CD4-positive, alpha-beta T cell treated with Interleukin-17A for 1 hour (primary cell): ENCODE results near the gene PIK3R6.

Experiments
- DNase-seq: peaks from one replicate; pipeline ENCODE4 v3.0.0-alpha.2; 2020

The PIK3R6 gene

GRCh38 chr17:8846768-8847211 lies 20.7 kb downstream of the PIK3R6 start:
- DNase-seq = peak; percentile 14

DNA sequence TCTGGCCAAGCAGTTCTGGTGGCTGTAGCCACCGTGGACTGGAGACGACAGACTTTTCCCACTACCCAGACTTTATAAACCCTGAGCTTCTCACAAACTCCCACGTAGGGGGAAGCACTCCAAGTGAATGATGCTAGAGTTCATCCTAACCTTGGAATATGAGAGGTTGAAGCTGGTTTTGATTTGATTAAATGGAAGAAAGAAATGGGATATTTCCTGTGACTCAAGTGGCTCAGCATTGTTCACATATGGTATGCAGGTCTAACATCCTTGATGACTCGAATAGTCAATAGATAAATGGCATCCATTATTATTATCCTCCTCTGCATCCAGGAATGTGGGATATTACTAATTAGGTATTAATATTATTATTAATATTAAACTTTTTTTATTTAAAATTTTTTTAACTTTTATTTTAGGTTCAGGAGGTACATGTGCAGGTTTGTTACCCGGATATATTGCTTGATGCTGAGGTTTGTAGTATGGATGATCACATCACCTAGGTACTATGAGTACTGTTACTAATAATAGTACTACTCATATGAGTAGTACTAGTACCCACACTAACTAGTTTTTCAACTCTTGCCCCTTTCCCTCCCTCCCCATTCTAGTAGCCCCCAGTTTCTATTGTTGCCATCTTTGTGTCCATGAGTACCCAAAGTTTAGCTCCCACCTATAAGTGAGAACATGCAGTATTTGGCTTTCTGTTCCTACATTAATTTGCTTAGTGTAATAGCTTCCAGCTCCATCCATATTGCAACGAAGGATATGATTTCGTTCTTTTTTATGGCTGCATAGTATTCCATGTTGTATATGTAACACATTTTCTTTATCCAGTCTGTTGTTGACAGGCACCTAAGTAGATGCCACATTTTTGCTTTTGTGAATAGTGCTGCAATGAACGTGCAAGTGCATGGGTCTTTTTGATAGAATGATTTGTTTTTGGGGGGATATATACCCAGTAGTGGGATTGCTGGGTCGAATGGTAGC lies 22.9 kb downstream of the PIK3R6 start:
- no peak for DNase-seq

- DNase-seq = no peak
Observed at GRCh38 chr17:8843344-8843743, 24.1 kb downstream of the PIK3R6 start.

DNA sequence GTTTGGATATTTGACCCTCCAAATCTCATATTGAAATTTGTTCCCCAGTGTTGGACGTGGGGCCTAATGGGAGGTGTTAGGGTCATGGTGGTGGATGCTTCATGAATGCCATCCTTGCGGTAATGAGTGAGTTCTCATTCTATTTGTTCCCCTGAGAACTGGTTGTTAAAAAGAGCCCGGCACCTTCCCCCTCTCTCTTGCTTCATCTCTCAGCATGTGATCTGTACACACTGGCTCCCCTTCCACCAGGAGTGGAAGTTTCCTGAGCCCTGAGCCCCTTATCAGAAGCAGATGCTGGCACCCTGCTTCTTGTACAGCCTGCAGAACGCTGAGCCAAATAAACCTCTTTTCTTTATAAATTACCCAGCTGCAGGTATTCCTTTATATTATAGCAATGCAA lies 25.6 kb downstream of the PIK3R6 start:
- DNase-seq = no peak

DNA sequence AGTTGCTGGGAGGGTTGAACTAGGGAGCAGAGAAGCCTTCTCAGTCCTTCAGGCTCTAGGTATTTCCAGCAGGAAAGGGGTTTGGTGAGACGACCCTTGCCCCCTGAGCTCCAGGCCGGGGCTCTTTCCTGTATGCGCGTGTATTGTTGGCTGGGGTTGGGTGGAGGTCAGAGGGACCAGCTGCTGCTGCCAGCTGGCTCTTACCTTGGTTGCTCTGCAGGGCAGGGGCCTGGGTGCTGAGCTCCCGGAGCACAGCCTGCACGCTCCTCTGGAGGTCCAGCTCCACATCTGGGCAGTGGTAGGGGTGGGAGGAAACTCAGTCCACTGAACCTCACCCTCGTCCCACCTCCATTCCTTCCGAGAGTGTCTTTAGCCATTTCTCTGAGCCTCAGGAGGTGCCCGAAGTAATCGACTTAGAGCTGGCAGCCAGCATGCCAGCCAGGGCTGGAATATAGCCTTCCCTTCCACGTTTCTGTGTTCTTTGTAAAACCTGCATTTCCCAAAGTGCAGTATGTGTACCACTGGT lies 28.0 kb downstream of the PIK3R6 start:
- DNase-seq = no peak

GRCh38 chr17:8838551-8839095 lies 28.9 kb downstream of the PIK3R6 start:
- DNase-seq = no peak

DNA sequence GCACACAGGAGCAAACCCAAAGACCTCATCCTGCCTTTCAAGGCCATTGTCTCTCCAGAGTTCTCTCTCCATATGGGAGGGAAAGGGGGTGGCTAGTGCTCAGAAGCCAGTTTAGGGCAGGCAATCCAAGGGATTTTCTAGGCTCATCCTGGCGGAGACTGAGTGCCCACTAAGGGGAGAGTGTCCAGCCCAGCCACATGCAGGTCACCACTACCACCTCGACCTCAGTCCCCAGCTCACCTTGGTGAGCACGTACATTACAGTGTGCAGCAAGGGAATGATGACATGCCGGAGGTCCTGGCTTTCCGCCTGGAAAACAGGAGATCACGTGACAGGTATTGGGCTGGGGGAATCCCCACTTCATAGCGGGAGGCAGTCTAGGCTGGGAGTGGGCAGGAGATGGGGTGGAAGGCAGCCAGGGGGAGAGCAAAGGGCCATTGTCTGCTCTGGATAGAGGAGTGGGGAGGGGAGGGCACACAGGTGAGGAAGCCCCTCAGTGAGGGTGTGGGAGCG lies 29.9 kb downstream of the PIK3R6 start:
- DNase-seq = no peak

DNA sequence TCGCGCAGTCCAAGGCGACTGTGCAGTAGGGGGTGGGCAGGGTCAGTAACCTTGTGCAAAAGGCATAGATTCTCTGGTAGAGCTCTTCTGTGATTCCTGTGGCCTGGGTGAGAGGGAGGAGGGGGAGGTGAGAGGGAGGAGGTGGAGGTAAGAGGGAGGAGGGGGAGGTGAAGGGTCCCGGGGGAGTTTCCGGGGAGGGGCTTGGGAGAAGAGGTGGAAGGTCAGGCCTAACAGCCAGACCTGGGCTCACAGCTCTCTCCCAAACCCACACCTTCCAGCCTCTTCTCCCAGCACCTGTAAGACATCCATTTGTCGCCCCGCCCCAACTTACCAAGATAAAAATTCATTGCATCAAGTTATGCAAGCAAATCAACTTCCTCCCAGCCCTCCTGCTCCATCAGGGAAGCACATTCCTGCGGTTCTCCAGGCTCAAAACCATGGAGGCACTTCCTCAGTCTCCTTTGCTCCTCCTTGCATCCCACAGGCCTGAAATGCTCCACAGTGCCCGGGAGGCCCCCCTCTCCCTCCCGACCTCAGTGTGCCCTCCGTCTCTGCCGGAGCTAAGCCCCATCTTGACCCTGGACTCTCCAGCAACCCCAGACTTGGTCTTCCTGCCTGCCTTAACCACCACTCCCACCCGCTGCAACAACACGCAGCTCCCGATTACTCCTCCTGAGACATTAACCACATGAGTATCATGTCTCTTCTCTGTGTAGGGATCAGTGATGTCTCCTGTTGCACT lies 30.5 kb downstream of the PIK3R6 start:
- no peak for DNase-seq

GRCh38 chr17:8835631-8836364 lies 31.7 kb downstream of the PIK3R6 start:
- DNase-seq = no peak

- DNase-seq = no peak
Observed at GRCh38 chr17:8835106-8835505, 32.4 kb downstream of the PIK3R6 start.

DNA sequence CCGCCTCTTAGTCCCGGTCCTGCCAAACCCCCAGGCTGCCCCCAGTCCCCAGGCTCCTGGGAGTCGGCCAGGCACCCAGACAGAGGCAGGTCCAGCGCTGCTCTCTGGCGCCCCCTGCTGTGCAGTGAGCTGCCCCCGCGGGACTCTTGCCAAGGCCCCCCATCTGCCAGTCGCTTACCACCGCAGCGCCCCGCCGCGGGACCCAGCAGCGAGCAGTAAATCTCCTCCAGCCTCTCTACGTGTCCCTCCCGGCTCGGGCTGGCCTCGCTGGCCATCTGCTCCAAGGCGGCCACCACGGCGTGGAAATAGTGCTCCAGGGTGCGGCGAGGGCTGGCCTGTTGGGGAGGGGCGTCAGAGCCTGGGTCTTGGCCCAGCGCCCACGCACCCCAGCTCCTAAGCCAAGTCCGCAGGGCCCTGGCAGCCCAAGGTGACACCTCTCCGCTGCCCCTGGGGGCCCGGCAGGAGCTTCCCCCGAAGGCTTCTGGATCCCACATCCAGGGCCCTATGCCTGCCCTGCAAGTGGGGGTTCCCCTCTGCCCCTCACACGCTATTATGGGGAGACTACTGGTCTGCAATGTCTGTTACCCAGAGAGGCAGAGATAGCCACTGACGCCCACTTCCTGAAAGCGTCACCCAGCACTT lies 34.6 kb downstream of the PIK3R6 start:
- no peak for DNase-seq

GRCh38 chr17:8831234-8831849 lies 36.1 kb downstream of the PIK3R6 start:
- no peak for DNase-seq

- DNase-seq = no peak
Observed at GRCh38 chr17:8830141-8830540, 37.3 kb downstream of the PIK3R6 start.

DNA sequence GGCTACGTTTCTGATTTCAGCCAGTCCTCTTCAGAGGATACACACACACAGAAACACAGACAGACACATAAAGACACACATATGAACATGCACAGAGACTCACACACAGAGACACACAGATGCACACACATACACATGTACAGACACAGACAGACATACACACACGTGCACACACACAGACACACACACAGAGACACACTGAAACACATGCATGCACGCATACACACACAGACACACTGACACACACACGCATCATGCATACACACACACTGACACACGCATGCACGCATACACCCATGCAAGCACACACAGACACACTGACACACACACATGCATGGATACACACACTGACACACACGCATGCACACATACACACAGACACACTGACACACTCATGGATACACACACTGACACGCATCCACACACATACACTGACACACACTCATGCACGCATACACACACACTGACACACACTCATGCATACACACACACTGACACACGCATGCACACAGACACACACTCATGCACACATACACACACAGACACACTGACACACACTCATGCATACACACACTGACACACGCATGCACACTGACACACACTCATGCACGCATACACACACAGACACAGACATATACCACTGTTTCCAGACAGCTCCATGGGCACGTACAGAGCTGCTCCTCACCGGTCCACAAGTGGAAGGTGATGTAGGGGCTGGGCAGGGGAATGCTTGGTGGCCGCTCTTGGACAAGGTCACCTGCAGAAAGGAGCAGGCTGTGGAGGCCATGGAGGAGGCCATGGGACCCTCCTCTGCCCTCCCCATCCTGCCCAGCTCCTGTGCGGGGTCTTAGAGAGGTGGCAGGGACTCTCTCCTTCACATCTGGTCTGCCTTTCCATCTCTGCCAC lies 38.2 kb downstream of the PIK3R6 start:
- no peak for DNase-seq

DNA sequence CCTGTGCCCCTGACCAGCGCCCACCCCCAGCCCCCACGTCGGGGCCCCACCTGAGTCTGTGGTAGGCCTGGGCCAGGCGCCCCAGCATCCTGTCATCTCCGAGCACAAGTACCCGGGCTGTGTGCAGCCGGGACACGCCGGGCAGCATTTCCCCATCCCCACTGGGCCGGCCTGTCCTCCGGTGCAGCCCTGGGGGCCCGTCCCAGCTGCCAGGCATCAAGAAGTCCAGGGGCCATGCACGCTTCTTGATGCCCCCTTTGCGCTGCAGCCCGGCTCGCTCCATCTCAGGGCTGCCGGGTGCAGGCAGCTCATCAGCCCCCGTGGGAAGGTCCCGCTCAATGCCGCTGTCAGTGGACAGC lies 39.0 kb downstream of the PIK3R6 start:
- DNase-seq = no peak

GRCh38 chr17:8826808-8827435 lies 40.6 kb downstream of the PIK3R6 start:
- DNase-seq = no peak

DNA sequence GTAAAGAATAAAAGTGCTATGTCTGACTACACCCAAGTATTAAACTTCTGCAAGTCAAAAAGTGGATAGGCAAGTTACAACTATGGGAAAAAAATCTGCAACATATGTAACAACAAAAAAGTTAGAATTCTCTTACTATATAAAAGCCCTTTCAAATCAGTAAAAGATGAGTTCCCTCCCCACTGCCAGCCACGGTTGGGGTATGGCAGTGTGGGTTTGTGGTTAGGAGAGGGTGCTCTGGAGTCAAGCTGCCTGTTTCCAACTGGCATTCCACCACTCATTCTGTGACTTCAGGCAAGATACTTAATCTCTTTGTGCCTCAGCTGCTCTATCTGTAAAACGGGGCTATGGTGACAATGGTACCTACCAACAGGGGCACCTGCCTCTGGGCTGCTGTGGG lies 41.7 kb downstream of the PIK3R6 start:
- DNase-seq = no peak

GRCh38 chr17:8823279-8823678 lies 44.2 kb downstream of the PIK3R6 start:
- no peak for DNase-seq

DNA sequence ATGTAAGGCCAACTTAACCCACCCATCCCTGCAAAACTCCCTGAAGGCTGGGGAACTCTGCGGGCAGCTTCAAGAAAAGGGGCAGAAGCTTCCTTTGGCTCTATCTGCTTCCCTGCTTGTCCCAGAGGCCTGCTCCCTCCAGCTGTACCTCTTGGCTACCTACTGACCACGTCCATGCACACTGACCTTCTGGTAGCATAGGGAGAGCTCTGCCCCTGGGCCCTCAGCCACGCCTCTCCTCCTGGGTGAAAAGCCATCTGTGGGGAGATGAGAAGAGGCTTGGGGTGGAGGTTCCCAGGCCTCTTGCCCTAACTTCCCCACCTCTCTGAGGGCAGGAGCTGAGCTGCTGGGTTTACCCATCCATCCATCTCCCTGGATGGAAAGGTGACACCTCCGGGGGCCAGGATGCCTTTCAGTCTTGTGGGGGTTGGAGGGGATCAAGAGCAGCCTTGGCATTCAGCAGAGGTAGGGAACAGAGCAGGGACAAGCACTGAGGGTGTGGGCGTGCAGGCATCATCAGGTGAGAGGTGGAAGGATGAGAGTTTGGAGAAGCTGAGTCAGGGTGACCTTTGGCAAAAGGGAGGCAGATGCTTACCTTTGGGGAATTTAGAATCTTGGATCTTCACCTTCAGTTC lies 45.0 kb downstream of the PIK3R6 start:
- DNase-seq = no peak
